Liver (tissue), 3 donors: ENCODE measurements around the gene FGD1.

Experiments
- GABPA ChIP-seq, 2 donors: IDR thresholded peaks in 1 of 2; conservative IDR thresholded peaks in 1 of 2; 2 replicates each; pipeline ENCODE4 v1.6.1; 2016; ENCODE audit warnings: antibody characterized with exemption in 2 of 2, mild to moderate bottlenecking in 1 of 2, moderate library complexity in 1 of 2
- TF ChIP-seq, protein P1 (sequence below): fragments of 150-350 bp; IDR thresholded peaks from 2 replicates; pipeline ENCODE4 v1.5.1; 2017; ENCODE audit warnings: improper control_type of control experiment, low read depth, low read length; ENCODE audit not compliant: missing input control
- donor health status: healthy.
- donor health status: healthy.

DNA sequence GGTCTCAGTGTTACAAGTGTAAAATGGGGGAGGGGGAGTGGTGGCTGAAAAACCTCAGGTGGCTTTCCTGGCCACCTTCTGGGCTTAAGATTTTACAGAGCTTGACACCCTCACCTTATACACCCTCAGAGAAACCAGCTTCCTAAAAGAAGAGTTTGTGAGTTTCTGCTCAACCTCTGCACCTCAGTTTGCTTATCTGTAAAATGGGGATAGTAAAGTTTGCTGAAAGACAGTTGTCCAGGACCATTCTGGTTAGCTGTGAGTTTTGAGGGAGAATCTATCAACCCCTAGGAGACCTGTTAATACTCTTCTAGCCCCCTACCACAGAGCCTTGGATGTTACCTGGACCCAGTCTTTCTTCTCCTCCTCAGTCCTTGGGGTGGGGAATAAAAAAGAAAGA, 46.1 kb downstream of the FGD1 start:
- TF ChIP-seq GABPA (IDR thresholded peaks at IDR 0.05 in 1 of 2, conservative IDR thresholded peaks at IDR 0.05 in 1 of 2): no peak
- TF ChIP-seq, protein P1, sequence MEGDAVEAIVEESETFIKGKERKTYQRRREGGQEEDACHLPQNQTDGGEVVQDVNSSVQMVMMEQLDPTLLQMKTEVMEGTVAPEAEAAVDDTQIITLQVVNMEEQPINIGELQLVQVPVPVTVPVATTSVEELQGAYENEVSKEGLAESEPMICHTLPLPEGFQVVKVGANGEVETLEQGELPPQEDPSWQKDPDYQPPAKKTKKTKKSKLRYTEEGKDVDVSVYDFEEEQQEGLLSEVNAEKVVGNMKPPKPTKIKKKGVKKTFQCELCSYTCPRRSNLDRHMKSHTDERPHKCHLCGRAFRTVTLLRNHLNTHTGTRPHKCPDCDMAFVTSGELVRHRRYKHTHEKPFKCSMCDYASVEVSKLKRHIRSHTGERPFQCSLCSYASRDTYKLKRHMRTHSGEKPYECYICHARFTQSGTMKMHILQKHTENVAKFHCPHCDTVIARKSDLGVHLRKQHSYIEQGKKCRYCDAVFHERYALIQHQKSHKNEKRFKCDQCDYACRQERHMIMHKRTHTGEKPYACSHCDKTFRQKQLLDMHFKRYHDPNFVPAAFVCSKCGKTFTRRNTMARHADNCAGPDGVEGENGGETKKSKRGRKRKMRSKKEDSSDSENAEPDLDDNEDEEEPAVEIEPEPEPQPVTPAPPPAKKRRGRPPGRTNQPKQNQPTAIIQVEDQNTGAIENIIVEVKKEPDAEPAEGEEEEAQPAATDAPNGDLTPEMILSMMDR: no peak
